GM03348 (cell line): ENCODE data around the gene CXCL8.
A peak's percentile ranks its signal among the peaks of the same experiment; 100 is the strongest.
"Not testable (repeated sequence)": the region's sequence is repeated elsewhere in the genome, so short reads cannot be mapped to it uniquely, and the experiment has no call there.

Source experiments
- DNase-seq: peaks from one replicate; pipeline ENCODE4 v3.0.0; 2012; ENCODE audit warnings: low spot score

The CXCL8 gene

DNA sequence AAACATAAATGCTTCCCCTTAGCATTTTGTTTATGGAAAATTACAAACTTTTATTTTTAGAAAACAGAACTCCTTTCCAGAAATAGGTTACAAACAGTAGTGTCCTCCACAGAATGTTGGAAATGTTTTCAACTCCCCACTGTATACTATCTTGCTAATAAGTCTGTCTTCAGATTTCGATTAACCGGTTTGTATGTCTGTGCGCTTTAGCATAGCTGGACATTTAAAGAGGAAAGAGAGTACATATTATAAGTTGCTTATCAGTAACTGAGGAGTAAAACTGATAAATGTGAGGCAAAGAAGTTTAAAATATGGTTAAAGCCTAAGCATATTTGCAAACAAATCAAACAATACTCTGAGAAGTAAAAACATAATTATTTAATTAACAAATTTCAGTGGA is 3.4 kb downstream of the CXCL8 start:
- no peak for DNase-seq

DNA sequence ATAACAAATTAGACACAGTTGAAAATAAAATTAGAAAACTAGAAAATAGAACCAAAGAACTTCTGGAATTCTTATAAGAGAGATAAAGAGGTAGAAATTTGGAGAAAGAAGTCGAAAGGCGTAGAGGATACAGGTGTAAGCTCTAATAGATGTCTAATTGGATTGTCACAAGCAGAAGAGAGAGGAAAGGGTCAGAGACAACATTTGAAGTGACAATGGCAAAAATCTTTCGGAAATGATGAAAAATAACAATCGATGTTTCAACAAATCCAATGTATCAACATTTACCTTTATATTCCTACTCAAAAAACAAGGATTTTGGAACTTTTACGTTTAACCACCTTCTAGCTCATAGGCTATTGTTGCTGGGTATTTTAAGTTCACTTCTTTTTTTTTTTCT is 3.8 kb downstream of the CXCL8 start:
- no peak for DNase-seq

DNA sequence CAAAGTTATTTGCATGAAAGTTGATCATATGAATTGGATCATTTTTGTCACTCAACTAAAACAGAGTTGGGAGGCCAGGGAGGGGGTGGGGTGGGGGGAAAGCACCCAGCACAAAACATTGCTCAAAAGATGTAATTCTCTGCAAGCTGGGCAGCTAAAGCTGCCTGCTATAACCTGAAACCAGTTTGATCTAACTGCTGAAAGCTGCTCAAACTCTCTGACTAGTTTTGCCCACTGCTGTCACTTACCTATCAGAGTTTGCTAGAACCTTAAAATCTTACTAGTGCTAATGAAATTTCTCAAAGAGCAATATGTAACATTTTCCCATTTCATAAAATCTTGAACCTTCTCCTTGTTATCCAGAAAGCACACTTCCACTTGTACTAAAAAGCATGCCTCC is 10.4 kb downstream of the CXCL8 start:
- no peak for DNase-seq

DNA sequence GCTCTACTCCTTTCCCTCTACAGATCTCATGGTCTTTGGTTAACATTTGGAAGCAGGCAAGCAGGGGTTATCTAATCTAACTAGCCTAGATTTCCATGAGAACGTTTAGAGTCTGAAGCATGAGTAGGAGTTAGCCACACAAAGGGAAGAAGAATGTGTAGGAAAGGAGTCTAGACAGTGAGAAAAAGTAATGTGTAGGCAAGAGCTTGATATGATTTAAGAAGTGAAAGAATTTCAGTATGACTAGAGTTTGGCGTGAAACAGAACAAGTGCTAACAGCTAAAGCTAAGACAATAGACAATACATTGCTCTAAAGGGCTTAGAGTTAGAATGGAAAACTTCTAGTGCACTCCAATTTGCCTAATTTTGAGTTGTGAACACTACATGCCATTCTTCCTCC is 10.8 kb downstream of the CXCL8 start:
- no peak for DNase-seq

DNA sequence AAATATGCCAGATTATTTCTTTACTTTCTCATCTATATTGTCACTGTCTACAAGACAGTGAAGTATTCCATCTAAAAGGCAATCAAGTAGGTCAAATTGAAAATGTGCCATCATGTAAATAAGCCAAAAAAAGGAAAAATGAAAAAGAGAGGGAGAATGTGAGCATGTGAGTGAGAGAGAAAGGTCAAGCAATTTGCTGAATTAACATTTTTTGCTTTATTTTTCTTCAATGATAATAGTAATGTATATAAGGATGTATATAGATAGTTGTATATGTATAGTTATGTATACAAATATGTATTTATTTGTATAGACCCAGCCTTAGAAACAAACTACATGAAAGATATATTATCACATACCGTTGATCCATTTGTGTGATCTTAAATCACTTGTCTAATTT is 11.5 kb downstream of the CXCL8 start:
- no peak for DNase-seq

DNA sequence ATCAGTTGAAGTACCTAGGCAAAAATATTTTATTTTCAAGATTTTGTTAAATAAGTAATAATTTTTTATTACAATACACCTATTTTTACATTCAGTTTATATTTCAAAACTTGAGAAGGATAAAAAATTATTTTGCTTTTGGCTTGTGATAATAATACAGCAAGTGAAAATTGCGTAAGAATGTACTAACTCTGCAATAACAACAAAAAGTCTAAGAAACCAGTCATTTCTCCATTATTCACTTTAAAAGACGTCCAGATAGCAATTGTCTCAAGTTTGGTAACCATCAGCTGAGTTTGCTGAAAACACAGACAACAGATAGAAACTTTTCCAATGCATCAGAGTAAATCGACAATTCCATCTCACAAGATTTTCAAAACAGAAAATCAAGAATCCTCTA is 12.1 kb downstream of the CXCL8 start:
- DNase-seq = no peak

DNA sequence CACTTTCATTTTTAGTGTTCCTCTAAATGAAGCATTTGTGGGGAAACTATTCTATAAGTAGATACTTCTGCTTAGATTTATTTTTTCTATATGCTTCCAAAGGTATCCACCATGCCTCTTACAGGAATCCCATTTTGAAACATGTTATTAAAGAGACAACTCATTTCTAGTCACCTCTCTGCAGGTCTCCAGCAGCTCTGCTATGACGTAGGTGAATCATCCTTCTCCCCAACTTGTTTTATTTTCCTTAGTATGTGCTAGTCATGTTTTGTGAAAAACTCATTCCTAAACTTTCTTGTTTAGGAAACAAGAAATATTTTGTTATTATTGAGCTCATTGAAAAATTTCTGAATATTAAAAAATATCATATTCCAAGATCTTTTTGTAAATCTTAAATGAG is 12.8 kb downstream of the CXCL8 start:
- DNase-seq = no peak

DNA sequence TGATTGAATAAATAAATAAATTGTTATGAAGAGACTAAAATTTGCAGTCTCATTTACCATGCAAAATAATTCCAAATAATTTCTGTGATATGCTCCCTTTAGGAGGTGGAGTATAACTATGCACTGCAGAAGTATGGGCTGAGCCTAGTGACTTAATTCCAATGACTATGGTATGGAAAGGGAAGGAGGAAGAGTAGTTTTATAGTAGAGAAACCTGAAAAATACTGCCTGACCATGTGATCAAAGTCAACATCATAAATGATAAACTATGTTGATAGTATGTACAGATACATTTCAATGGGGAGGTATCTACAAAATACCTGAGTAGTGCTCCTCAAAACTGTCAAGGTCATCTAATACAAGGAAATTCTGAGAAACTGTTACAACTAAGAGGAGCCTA is 14.6 kb downstream of the CXCL8 start:
- no peak for DNase-seq

DNA sequence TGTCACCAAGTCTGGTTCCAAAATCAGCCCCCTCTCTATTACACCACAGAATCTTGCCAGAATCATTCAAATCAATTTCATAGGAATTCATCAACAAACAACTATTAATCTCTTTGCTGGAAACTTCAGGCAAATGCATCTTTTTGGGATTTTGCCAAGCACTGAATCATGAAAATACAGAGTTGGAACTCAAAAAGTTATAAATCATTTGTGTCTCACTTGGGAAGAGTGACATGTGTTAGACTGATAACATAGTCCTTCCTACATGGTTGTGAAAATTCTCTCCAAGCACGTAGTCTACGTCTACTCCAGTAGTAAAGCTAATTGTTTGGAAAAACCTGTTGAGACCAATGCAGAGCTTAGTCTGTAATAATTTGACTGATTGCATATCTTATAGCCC is 19.0 kb downstream of the CXCL8 start:
- DNase-seq = no peak

DNA sequence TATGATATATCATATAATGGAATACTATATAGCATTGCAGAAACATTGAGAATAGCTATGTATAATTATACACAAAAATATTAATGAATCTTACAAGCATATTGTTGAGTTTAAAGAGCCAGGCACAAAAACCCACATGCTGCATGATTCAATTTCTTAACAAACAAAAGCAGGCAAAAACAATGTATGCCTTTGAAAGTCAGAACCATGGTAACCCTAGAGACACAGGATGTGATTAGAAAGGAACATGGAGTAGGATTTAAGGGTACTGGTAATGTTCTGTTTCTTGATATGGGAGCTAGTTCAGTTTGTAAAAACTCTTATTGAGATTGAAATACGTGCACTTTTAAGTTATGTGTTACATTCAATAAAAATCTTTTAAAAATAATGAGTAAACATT is 21.5 kb downstream of the CXCL8 start:
- no peak for DNase-seq

DNA sequence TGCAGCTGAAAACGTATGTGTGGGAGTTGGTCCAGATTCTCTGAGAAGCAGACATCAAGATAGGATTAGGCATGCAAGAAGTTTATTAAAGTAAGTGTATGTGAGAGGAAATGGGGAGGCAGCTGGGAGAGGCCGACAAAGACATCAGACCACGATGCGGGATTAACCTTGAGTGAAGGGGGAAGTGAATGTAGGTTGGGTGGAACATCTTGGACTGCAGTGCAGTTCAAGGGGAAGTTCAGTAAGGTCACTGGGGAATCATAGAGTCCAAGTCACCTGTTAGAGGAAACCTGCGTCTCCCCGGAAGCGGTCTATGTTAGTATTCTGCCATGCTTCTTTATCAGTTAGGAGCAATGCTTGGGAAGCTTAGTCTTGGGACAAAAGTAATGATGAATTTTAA is 22.0 kb downstream of the CXCL8 start:
- no peak for DNase-seq

DNA sequence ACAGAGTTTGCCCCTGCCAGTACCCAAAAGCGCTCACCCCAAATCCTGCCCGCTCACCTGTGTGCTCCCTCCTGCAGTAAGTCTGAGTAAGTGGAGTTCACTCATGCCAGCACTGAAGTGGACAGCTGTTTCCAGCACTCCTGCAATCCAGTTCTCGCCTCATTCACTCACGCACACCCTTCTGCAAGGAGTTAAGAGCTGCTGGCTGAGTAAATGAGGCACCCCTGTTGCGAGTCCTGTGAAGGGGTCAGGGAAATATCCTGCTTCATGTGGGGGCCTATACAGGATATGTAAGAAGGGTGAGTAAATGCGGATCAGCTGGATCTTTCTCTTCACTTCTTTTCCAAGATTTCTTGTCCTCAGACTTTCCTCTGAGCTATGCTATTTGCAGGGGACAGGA is 23.5 kb downstream of the CXCL8 start:
- no peak for DNase-seq

DNA sequence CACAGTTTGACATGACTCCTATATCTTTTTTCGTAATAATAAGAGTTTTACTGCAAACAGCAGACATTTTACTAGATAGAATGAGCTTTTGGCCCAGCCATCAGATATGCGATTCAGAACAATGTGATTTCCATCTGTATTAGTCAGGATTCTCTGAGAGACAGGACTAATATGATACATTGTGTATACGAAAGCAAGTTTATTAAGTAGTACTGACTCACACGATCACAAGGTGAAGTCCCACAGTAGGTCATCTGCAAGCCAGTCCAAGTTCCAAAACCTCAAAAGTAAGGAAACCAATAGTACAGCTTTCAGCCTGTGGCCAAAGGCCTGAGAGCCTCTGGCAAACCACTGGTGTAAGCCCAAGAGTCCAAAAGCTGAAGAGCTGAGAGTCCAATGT is 24.1 kb downstream of the CXCL8 start:
- no peak for DNase-seq

DNA sequence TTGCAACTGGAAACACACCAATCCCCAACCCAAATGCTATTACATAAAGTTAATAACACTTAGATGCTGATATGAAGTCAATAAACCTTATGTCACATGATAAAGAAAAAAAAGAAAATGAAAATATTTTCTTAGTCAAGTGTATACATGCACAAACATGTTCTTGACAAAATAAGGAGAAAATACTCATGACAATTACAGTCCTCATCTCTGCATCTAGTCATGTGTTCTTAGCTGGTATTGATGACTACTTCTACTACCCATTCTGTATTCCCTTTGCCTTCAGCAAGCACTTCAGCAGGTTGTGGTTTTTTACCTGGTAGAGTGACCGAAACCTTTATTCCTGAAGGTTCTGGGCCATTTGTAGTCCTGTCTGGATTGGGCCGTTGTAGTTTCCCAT is 24.9 kb downstream of the CXCL8 start:
- no peak for DNase-seq

DNA sequence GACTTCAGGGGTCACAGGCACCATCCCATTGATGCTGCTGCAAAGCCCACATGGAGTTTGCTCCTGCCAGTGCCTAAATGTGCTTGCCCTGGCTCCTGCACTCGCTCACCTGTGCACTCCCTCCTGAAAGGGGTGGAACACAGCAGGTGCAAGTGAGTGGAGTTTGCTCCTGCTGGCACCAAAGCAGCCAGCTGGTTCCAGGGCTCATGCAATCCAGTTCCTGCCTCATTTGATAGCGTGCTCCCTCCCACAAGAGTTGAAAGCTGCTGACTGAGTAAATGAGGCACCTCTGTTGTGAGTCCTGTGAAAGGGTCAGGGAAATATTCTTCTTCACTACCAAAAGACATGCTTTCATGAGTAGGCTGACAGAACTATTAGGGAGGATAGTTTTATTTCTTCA is 30.5 kb downstream of the CXCL8 start:
- DNase-seq = no peak

DNA sequence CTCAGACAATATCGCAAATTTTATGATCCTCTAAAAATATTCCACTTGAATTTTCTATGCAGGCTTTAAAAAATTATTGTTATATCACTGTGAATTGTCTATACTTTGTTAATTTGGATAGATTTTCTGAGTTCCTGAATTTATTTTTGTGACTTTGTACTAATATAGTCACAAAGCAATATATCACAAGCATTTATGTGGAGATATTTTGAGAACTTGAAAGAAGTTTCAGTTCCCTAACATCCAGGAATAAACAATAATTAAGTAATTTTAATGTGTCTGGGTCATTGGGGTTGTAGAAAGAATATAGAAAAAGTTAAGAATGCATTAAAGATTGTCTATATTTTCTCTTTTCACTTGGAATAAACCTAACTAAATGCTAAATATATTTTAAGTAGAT is 32.0 kb downstream of the CXCL8 start:
- DNase-seq = no peak

DNA sequence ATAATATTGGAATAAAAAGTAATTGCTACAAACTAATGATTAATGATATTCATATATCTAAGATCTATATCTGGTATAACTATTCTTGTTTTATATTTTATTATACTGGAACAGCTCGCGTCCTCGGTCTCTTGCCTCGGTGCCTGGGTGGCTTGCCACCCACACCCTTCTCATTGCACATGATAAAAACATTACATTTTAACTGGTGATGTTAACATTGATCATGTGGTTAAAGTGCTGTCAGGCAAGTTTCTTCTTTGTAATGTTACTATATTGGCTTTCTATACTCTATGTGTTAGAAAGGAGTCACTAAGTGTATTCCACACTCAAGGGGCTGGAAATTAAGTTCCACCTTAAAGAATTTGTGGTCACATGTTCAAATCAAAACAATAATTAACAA is 34.0 kb downstream of the CXCL8 start:
- not testable (repeated sequence) for DNase-seq

DNA sequence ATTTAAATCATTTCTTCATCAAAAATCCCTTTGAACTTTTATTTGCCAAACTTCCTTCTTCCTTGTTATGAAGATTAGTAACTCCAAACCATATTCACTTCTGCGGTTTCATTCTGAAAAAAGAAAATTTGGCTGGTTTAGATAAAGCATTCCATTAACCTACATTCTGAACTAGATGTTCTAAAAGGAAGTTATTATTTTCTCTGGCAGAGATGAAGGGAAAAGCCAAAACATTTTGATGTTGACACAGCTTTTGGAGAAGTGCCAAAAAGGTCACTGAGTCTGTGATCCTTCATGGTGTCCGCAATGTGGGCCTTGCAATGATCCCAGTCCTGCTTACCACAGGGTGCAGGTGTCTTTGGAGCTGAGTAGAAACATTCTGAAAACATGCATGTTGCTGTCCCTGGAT is 36.0 kb downstream of the CXCL8 start:
- peak; percentile 12 for DNase-seq

DNA sequence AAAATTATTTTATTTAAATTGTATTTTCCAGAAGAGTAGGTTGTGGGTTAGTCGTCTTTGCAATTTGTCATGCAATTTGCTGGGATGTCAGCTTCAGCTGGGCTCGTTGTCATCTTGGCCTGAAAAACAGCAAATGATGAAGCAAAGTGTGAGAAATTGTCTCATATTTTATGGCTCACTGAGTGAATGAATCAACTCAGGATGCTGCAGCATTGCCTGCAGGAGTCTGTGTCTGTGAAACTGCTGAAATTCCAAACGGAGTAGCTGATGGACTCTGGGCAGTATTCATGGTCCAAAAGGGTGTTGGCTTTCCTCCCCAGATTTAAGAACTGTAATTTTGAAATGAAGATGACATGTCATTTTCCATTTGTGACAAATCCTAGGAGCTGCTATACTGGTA is 37.2 kb downstream of the CXCL8 start:
- DNase-seq = peak; percentile 21

DNA sequence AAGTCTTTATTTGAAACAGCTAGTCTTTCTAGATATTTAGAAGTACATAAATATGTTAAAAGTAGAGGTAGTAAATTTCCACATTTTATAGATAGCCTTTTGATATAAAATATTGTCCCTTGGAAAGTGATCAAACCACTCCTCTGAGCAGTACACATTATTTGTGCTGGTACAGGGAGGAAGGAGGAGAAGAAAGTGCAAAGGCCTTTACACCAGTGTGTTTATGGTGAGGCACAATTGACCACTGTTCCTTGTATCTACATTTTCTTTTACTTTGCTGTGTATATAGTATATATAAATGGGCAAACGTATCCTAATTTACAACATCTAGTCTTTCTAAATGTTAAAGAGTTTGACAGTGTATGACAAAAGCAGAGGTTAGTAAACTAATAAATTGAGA is 39.9 kb downstream of the CXCL8 start:
- DNase-seq = no peak

DNA sequence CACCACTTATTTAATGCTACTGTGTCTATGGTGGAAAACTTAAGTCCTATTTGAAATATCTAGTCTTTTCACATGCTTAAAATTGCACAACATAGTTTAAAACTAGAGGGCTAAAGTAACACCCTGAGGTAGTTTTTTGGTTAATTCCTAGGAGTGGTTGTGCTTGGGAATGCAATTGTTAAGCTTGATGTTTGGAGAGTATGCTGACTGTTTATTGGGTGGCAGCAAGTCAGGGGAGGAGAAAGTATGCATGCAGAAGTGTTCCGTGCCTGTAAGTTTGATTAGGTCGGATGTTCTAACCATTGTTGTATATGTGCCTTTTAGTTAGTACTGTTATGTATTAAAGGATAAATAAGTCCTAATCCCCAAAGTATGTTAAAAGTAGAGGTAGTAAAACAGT is 40.5 kb downstream of the CXCL8 start:
- DNase-seq = no peak

DNA sequence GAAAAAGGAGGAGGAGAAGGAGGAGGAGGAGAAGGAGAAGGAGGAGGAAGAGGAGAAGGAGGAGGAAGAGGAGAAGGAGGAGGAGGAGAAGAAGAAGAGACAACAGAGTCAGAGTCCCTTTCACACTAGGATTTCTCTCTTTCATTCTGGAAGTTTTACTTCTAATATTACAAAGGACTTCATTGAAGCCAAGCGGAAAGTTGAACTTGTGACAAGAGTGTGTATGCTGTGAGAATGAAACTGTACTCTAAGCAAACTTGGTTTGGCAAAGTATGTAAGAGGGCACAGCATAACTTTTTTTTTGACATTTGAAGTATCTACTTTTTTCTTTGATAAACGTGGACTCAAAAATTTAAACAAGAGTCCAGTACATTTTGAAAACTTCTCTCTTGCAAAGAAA is 48.0 kb downstream of the CXCL8 start:
- no peak for DNase-seq
